ENCODE data around the gene ASTN2.

Gene ASTN2

DNA sequence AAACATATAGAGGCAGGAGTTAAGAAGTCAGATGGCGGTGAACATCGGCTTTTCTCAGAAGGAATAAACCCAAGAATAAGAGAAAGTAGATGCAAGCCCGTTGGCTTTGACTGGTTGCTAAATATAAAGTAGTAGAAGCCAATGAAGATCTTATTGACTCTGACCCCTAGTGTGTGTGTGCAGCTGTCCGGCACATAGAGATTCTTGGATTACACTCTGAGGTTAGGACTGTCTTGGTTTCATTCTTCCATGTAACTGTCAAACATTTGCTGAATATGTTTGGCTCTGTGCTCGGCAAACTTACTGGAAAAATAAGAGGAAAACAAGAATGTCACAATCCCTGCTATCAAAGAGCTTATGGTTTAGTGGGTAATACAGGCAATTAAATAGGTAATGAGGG, 54.9 kb downstream of the ASTN2 start:
- no peak for DNase-seq

DNA sequence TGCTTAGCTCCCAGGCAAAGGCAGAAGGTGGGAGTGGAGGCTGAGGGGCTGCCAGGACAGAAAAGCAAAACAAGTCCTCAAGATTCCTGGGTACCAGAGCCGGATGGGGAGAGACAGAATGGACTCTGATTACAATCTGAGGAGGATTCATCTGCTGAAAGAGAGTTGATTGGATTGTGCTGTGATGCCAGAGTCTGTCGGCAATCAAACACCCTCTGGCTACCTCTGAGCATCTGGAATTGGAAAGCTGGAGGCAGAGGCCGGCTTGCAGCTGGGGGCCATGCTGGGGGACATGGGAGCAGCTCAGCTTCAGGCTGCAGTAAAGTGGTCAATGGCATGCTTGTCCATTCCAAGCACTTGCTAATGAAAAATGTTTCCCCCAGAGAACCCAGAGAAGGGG, 59.3 kb downstream of the ASTN2 start:
- DNase-seq = no peak

DNA sequence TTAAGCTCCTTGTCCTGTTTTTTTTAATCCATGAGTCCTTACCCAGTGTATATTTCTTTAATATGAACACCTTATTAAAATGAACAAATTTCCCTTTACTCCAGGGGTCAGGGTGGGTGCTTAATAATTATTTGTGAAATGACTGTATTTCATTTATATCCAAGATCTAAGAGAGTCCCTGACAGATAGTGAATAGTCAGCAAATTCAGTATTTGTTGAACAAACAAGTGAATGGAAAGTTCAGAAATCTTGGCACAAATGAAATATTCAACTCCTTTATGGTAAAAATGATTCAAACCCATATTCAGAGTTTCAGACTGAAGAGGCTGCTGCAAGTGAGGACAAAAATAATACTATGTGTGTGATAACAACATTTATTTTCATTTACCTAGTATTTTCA, 59.9 kb downstream of the ASTN2 start:
- no peak for DNase-seq

DNA sequence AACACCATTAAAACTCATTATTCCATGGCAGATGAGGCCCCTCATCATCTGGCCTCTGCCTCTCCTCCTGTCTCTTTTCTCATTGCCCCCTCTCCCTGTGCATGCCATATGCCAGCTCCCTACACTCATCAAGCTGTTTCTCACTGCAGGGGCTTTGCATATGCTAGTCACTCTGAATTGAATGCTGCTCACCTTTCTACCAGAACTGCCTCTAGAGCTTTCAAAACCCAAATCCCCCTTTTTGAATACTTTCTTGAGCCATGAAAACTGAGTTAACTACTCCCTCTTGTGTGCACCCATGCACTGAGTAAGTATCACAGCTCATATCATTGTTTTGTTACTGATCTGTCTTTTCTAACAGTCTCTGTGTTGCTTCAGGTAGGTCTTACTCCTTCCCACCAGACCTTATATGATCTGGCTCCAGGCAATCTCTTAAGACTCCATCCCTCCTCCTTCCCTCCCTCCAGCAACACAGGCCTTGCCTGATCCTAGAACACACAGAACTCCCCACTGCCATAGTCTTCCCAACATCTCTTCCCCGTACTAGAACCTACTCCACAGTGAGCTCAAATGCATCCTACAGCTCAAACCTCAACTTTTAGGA, 60.5 kb downstream of the ASTN2 start:
- DNase-seq = no peak

DNA sequence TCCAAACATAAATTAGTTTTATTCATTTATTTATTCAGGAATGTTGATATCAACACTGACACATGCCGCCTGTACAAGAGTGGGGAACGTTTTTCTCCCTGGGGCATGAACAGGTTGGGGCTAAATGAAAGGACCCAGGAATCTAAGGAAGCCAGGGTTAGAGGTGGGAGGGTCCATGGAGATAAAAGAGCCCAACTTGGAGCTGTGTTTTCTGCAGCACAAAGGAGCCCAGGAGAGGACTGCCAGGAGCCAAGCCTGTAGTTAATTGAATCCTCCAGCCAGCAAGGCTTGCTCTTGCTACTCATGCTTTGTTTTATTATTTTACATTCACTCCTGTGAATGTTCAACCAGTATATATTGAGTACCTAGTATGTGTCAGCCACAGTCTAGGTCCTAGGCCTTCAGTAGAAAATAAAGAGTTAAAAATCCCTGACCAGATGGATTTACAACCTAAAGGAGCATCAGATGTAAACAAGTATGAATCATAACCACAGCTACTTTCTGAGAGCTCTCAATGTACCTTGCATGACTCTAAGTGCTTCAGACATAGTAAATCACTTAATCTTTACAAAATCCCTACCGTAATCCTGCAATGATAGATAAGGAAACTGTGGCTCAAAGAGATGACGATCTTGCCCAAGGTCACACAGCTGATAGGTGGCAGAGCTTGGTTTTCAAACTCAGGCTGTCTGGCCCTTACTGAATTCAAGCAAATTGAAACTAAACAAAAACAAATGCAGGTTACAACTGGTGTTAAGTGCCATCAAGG, 69.8 kb downstream of the ASTN2 start:
- no peak for DNase-seq

DNA sequence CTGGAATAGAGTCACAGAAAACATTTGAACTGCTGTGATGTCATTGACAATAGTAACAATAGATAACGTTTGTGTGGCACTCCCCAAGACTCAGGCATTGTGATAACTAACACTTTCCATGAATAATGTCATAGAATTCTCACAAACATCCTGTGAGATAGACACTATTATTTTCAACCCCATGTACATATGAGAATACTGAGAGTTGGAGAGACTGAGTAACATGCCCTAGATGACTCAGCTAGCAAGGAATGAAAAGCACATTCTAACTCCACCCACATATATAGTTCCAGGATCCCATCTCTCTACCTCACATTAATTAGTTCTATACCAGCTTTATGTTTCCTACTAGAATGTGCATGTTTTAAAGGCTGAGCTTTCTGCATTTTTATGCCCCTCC, 71.4 kb downstream of the ASTN2 start:
- no peak for DNase-seq

DNA sequence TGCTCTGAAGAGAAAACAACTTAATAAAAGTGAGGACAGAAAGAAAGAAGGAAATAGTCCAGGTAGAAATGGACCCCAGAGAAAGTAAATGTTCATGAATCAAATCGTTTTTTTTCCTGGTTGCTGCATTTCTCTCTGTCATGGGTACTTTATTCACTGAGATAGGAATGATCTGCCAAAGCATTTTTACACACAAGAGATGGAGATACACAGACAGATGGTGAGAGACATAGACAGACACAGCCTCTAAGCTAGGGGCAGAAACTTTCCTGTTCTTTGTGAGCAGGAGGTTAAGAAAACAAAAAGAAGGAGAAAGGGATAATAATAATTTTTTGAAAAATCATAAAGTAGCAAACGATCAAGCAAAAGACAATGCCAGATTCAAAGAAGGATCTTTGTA, 73.7 kb downstream of the ASTN2 start:
- no peak for DNase-seq

DNA sequence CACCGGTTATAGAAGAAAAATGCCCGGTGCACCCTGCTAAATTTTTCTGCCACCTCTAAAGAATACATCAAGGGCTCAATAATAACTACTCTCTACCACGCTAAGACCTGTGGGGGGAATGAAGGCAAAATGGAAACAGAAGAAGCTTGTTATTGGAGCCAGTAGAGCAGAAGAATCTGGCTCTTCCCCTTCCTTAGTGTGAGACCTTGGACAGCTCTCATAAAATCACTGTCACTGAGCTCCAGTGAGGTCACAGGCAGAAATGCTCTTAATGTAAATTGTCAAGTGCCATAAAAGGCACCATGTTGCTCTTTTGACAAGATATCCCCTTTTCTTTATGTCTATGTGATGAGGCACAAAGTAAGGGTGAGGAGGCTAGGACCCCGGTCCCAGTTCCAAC, 74.4 kb downstream of the ASTN2 start:
- no peak for DNase-seq

DNA sequence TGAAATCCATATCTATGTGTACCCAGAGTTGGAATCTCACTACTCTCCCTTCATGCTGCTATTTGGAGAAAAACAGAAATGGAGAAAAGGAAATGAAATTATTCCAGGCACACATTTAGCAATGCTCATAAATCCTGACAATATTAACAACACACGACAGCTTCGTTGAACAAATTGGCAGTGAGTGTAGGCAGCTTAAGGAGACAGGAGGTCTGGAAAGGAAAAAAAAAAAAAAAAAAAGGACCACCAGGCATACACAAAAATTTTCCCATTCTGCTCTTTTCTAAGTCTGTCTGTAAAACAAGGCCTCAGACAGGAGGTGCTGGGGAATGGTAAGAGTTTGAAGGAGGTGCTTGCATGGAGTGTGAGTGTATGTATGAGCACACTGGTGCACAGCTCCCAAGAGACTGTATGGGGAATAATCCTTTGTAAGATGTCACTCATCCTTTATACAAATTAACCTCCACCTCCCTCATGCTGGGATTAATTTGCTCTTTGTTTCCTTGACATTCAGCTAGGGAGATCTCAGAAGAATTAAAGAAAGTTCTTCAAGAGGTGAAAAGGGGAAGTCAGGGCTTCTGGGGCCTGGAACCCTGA, 78.9 kb downstream of the ASTN2 start:
- no peak for DNase-seq

DNA sequence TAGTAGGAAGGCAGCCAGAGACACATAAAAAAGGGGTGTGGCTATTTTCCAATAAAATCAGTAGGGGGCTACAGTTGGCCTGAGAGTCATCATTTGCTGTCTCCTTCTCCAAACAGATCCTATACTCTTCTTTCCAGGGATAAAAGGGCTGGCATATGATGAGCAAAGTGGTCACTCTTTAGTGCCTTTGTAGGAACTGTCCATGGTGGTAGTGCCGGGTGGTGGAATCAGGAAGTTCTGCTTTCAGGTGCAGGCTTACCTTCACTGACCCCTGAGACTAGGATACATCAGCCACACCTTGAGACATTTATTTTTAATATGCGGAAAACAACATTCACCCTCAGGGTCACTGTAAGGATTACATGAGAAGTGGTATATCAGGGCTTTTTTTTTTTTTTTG, 80.8 kb downstream of the ASTN2 start:
- no peak for DNase-seq

DNA sequence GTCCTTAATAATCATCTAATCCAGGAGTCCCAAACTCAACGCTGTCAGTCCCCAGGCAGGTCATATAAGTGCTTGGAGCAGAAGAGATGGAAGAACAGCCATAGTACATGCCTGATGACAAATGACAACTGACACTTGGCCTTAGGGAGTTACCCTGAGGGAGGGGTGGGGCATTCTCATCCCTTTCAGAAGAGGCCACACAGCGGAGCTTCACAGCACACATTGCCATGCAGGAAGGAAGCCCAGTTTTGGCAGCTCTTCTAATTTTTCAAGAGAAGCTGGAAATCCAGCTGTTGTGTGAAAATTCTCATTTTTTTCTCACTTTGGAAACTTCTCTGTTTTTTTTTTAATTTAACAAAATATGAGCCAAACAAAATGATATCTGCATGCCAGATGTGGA, 89.0 kb downstream of the ASTN2 start:
- no peak for DNase-seq

DNA sequence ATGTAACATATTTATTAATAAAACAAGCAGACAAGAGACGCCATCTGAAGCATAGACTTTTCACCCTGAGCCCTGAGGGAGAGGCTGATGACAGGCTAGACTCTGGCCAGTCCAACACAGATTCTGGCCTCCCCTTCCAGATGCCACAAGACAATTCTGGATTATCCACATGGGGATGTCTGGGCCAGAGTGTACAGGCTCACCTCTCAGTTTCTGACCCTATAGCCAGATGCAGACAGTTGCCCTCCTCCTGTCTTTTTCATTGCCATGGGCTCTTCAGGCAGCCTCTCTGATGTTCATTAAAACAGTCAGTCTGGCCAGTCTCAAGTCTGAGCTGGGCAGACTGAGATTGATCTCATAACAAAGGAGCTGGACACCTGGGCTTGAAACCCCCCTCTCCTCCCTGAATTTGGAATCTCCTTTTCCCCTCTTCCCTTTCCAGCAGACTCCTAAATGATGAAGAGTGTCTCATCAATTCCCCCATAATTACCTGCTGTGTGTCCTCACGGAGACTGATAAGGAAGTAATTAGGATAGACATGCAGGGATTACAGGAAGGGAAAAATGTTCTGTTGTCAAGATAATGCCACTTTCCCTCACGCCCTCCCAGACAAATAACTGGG, 89.6 kb downstream of the ASTN2 start:
- DNase-seq = no peak

DNA sequence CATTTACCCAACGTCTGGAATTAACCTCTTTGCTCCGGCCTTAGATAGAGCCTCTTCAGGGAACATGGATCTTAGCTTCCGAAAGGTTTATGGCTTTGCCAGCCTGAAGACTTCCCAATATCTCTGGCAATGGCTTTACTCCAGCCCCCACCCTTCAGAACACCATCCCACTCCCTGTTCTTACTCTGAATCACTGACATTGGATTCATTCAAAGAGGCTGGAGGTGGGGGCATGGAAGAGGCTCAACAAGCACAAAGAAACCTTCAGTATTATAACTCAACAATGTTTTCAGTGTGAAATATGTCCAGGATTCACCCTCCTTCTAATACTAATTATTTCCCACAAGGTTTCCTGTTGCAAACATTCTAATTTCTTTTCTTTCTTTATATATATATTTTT, 91.5 kb downstream of the ASTN2 start:
- DNase-seq = no peak

DNA sequence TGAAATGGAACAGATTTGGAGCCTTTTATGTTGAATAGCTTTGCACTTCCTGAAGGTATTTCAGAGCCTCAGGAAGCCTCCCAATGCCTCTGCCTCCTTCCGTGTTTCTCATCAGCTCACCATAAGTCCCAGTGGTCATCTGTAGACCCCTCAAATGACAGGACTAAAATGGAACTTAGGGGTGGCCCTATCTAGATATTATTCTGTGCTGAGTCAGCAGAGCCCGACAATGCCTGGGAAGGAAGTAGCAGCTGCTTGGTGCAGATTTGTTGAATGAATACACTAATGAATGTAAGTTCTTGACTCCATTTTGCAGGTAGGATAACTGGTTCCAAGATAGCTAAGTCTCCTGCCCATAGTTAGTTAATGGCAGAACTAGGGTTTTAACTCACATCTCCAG, 97.7 kb downstream of the ASTN2 start:
- DNase-seq = no peak

DNA sequence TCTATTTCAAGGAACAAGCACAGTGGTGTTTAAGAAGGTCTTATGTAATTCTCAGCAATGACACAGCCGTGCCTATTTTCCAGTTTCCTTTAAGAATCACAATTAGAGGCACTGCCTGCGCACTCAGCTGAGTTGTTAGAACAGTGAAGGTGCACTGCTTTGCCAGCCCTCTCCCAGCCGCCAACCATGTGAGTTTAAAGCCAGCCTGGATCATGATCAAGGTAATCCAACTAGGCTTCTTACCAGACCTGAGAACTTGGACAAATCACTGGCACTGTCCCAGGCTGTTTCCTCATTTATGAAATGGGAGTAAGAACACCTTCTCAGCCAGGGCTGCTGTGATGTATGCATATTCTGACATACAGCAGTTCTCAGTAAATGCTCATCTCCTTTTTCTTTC, 99.6 kb downstream of the ASTN2 start:
- DNase-seq = no peak

DNA sequence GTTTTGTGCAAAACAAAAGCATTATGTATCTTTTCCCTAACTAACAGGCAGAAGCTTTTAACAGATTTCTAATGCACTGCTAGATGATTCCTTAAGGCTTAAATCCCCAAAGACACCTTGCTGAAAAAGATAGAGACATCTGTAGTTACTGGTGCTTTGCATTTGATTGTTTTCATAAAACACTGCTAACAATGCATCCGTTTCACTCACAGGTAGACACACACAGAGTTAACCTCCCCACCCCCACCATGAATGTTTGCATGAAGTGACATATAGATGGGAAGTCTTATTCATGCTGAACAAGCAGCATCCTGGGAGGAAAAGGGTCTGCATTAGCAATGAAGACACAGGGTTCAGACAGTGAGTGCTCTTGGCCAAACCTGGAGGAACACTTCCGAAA, 100.9 kb downstream of the ASTN2 start:
- no peak for DNase-seq

DNA sequence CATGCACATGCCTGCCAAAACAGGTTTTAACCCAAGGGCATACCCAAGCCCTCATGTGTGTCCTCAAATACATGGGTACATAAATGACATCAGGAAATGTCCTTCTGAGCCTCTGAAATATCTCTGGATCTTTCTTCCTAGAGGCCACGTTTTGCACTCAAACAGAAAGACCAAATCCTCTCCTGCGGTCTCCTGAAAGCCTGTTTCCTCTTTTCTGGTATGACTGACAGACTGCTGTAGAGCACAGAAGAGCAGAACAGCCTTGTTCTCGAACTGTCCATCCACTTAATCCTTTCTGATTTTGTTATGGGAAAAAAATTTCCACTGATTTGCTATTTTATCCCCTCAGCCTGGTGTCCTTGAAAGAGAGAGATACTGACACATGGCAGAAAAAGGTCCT, 107.2 kb downstream of the ASTN2 start:
- DNase-seq = no peak

DNA sequence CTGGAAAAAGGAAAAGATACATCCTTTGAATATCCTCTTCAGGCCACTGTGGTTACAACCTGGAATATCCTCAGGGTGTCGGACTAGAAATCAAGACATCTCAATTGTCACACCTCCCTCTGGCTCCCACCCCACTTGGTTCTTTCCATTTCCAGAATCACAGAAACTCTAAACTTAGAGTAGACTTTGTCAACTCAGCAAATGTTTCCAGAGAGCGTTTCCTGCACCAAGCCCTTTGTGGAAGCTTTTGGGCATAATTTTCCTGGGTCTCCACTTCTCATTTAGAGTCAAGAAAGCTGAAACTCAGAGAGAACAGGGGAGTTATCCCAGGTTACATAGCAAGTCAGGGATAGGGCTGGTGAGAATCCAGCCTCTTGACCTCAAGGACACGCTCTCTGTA, 108.8 kb downstream of the ASTN2 start:
- DNase-seq = no peak

DNA sequence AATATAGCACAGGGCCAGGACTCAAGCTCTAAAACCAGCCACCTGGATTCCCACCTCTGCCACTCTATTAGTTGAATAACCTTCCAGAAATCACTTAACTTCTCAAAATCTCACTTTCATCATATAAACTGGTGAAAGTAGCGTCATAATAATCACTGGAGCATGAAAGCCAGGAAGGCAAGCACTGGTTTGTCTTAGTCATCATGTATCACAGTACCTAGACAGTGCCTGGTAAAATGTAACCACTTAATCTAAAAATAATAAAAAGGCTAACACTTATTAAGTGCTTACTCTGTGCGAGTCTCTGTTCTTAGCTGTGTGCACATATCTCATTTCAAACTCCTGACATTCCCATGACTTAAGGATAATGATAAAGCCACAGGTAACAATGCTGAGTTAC, 109.4 kb downstream of the ASTN2 start:
- DNase-seq = no peak

DNA sequence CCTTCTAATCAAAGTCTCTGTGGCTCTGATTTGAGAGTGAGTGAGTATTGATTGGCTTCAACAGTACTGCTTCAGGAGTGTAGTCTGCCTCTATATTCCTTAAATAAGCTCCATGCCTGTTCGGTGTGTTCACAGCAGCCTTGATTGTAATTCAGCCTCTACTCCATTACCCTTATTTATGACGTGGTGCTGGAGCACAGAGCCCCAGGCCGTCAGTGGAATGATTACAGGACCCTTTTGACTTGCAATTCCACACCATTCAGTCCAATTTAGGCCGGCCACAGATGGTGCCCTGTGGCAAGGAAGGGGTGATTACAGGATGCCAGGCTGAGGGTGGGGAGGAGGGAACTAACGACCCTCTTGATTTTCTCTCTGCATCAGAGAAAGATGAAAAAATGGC, 110.3 kb downstream of the ASTN2 start:
- DNase-seq = no peak

DNA sequence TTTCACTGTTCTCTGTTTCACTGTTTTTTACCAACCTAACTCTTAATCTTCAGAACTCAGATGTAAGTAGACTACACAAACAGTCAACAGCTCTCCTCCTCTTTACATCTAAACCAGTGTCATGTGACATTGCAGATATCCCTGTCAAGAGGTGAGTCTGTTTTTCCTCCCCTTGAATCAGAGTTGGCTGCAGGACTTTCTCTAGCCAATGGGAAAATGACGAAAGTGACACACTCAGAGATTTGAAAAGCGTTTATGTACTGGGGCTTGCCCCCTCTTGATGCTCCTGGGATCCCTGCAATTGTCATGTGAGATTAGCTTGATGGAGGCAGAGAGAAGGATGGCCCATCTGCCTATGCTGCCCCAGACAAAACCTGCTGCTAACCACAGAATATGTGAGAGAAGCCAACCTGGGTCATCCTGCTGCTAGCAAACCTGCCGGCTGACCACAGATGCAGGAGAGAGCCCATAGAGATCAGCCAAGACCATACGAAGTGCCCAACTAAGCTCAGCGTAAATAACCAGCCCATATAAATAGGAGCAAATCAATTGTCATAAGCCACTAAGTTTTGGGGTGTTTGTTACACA, 111.1 kb downstream of the ASTN2 start:
- DNase-seq = no peak

DNA sequence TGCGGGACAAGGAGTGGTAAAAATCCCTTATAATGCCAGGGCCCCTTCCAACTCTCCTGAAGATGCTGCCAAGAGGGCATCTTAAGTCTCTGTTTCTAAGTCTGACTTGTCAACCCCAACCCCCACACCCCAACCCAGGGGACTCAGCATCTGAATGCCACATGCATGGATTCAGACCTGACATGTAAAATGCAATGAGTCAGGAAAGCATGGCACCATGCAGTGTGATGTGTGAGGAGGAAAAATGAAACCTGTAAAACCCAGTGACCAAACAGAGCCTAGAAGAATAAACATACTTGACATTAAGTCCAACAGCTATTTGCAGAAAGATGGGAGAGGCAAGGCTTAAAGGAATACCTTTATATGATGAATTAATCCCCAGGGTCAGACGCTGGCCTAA, 112.4 kb downstream of the ASTN2 start:
- no peak for DNase-seq

DNA sequence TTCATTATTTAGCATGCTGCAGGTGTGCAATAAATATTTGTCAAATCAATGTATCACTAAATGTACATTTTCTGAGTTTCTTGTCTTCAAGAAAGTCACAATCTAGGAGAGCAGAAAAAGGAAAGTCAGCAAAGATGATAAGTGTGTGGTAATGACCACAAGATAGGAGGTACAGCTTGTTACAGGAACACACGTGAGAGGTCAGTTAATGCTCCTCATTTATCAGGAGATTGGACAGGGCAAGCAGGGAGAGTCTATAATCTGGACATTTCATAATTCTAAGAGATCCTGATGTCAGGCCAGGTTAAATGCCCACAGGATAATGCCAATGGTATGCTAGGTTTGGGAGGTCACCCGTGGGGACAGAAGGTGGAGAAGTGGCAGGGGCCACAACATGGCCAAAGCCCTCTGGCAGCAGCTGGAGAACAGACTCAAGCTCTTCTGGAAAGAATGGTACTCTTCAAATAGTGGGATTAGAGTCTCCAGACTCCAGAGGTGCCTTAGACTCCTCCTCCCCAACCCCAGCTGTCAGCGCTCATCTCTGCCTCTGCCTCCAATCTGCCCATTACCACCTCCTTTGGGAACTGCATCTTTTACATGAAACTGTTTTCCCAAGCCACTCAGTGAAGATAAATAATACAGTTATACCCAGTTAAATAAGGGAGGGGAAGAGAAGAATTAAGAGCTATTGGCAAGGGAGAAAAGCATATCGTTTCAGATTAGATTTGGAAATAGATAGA, 114.3 kb downstream of the ASTN2 start:
- DNase-seq = no peak

Data from effector CD4-positive, alpha-beta T cell (primary cell).